Tibial nerve (tissue), 4 donors: ENCODE results near the gene GSC2.

ENCODE experiments used
- CTCF ChIP-seq, 5 experiments: fragments of 200-600 bp in 3 of 5; fragments of 450-650 bp in 2 of 5; sonication (generic) in 3 of 5; IDR thresholded peaks; one replicate each; pipeline ENCODE4 v1.5.1; 2016 to 2019; ENCODE audit warnings: antibody characterized with exemption in 5 of 5, mild to moderate bottlenecking in 3 of 5, moderate library complexity in 2 of 5
- EP300 ChIP-seq, 2 donors: sonication (generic); formaldehyde crosslinking; IDR thresholded peaks; one replicate each; pipeline ENCODE4 v1.6.1; 2017; ENCODE audit warnings: antibody characterized with exemption in 2 of 2, mild to moderate bottlenecking in 1 of 2
- POLR2A ChIP-seq, 2 donors: fragments of 450-650 bp; IDR thresholded peaks; one replicate each; pipeline ENCODE4 v1.6.1; 2017; ENCODE audit warnings: antibody characterized with exemption in 2 of 2, mild to moderate bottlenecking in 2 of 2, moderate library complexity in 2 of 2

DNA sequence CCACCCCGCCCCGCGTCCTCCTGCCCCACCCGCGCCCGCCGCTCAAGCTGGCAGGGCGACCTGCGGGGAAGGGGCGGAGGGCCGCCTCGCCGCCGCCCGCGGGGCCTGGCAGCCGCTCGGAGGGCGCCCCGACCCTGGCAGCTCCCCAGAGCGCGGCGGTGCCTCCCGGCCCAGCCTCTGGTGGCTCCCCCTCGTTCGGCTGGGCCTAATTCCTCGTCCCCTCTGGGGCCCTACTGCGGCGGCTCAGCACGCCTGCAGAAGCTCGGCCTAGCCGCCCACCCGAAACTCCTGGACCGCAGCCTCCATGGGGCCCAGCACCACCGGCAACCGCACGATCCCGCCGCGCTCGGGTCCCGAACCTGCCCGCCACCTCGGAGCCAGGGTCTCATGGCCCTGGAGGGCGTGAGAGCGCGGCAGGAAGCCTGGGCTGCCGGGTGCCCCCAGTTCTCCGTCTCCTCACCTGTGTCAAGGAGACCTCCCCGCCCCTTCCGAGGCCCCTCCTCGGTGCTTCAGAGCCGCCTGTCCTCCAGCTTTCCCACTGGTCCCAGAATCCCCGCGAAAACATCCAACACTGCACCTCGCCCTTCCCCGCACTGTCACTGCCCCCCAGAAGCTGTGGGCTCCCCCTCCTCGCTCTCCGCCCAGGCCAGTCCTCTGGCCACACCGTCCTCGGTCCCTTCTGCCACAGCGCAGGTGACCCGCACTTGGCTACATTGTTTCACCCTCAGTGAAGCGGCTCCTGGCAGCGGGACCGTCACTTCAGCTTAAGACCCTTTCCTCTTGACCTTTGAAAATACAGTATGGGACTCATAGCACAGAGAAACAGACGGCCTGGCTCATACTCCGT is 613 bp upstream of the GSC2 start:
- TF ChIP-seq POLR2A (IDR thresholded peaks at IDR 0.05) (no peak), CTCF (IDR thresholded peaks at IDR 0.05) (no peak), EP300 (IDR thresholded peaks at IDR 0.05) (no peak)
